Activated naive CD8-positive, alpha-beta T cell treated with anti-CD3 and anti-CD28 coated beads, Interleukin-2, amount 10 ng/mL, durations not matched to agents 7 days and 5 days (primary cell): ENCODE measurements around the gene TRIM71. TPM values are rescaled to one million over a fixed set of nuclear protein-coding genes. Genes with fewer than 3 reads are reported as not detected.
A peak's percentile ranks its signal among the peaks of the same experiment; 100 is the strongest.

Experiments
- ATAC-seq: fragments of 150-1000 bp; cut with Tn5 transposase; one replicate; pipeline ENCODE4 v1.10.0; 2021; ENCODE audit warnings: low read depth, moderate library complexity
- POLR2A ChIA-PET: fragments of 350-600 bp; sonication (Branson Sonifier 250); formaldehyde crosslinking; loops from one replicate; lab custom pipeline; 2021; ENCODE audit warnings: antibody characterized with exemption; lab: Charles Lee
- DNase-seq: peaks from one replicate; pipeline ENCODE4 v3.0.0; 2021
- H3K27ac Mint-ChIP-seq: one replicate; pipeline ENCODE4 v1.8.0; 2022; ENCODE audit warnings: mild to moderate bottlenecking, mixed read lengths
- H3K27me3 Mint-ChIP-seq: one replicate; pipeline ENCODE4 v1.8.0; 2022; ENCODE audit warnings: mild to moderate bottlenecking, moderate library complexity, mixed read lengths
- H3K36me3 Mint-ChIP-seq: one replicate; pipeline ENCODE4 v1.8.0; 2021; ENCODE audit warnings: mild to moderate bottlenecking, mixed read lengths
- H3K4me1 Mint-ChIP-seq: one replicate; pipeline ENCODE4 v1.8.0; 2021; ENCODE audit warnings: mixed read lengths
- H3K4me3 Mint-ChIP-seq: one replicate; pipeline ENCODE4 v1.8.0; 2022; ENCODE audit warnings: mild to moderate bottlenecking, moderate library complexity, mixed read lengths
- H3K9me3 Mint-ChIP-seq: one replicate; pipeline ENCODE4 v1.8.0; 2021; ENCODE audit warnings: mixed read lengths
- total RNA-seq, 2 experiments: library from RNA; stranded (reverse); gene quantifications; one replicate each; pipeline ENCODE4 v1.2.3, GENCODE V29; 2021

The TRIM71 gene
- total RNA-seq, 2 experiments from 2014 or later: not detected

DNA sequence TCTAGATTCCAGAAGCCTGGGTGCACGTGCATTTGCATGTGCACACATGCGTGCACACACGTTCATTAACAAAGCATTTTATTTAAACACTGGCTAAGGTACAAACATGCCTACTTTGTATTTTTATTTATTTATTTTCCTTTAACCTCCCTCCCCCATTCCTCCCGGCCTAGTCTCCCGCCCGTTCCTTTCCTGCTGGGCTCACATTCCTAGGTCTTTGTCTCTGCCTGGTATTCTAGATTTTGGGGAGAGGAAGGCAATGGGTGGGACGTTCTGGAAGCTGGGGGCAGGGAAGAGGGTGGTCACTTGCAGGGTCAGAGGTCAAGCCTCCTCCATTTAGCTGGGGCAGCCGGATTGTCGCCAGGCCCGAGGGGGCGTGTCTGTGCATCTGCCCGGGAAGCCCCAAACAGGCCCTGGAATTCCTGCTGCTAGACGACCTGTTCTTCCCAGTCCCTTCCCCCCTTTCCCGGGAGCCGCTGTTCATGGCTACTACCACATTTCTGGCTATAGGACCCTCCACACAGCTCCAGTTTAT, 51.8 kb downstream of the TRIM71 start:
- Mint-ChIP-seq H3K9me3 (no peaks in the 10 kb centered on the region), H3K36me3 (no peaks in the 10 kb centered on the region), H3K4me1 (no peaks in the 10 kb centered on the region), H3K27ac (no peak overlapping the region), H3K4me3 (no peak overlapping the region), H3K27me3 (peaks cover 9% of the 10 kb centered on the region)
- no peak for ATAC-seq
- POLR2A ChIA-PET: no interaction called here
- DNase-seq: no peak

DNA sequence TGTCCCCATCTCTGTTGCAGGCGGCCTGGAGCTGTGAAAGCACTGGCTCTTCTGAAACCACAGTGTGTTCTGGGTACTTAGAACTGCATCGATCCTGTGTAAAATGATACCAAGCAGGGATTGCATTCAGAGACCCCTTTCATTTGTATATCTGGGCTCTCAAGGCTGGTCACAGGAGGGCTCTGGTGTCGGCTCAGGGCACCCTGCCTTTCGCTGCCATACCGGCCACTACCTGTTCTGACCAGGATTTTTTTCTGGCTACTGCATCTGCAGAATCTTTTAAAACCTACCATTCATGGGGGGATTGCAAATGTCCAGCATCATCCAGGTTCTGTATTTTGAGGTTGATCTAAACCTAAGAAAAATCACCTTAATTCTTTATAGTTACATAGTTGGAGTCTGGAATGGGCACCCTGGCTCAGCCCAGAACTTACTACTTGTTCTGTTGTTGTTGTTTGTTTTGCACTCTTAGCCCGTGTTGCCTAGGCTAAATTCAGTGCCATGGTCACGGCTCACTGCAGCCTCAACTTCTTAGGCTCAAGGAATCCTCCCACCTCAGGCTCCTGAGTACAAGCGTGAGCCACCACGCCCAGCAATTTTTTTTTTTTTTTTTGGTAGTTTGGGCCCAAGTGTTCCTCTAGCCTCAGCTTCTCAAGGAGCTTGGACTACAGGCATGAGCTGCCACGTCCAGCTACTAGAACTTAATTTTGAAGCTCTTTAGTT, 52.7 kb downstream of the TRIM71 start:
- no peak for DNase-seq
- peaks cover 14% of the 10 kb centered on the region for H3K27me3 Mint-ChIP-seq
- POLR2A ChIA-PET: no interaction called here

DNA sequence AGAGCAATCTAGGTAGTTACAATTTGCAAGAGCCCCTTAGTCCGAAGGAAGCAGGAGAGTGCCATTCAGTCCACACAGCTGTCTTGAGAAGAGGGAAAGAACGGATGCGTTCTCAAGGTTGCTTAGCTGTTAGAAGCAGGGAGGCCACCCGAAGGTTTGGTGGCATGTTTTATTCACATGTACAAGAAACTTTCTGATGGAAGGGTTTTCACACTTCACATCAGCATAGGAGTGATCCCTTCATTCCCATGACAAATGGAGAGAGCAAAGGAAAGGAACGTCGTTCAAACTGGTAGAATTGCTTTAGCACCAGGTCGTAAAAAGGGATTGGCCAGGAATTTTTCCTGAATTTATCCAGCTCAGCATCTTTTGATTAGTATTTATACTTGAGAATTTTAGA, 53.5 kb downstream of the TRIM71 start:
- H3K27me3 Mint-ChIP-seq: peaks cover 18% of the 10 kb centered on the region
- no peaks in the 10 kb centered on the region for H3K4me1 Mint-ChIP-seq
- ATAC-seq: no peak
- no peak for DNase-seq
- H3K36me3 Mint-ChIP-seq: no peaks in the 10 kb centered on the region
- no peak overlapping the region for H3K27ac Mint-ChIP-seq
- POLR2A ChIA-PET: no interaction called here
- H3K9me3 Mint-ChIP-seq: no peaks in the 10 kb centered on the region
- H3K4me3 Mint-ChIP-seq: no peak overlapping the region

More for the DNA sequence above, 52.7 kb downstream of the TRIM71 start:
- ATAC-seq: no peak
- no peak overlapping the region for H3K27ac Mint-ChIP-seq
- no peak overlapping the region for H3K4me3 Mint-ChIP-seq
- no peaks in the 10 kb centered on the region for H3K9me3 Mint-ChIP-seq
- no peaks in the 10 kb centered on the region for H3K4me1 Mint-ChIP-seq
- no peaks in the 10 kb centered on the region for H3K36me3 Mint-ChIP-seq

DNA sequence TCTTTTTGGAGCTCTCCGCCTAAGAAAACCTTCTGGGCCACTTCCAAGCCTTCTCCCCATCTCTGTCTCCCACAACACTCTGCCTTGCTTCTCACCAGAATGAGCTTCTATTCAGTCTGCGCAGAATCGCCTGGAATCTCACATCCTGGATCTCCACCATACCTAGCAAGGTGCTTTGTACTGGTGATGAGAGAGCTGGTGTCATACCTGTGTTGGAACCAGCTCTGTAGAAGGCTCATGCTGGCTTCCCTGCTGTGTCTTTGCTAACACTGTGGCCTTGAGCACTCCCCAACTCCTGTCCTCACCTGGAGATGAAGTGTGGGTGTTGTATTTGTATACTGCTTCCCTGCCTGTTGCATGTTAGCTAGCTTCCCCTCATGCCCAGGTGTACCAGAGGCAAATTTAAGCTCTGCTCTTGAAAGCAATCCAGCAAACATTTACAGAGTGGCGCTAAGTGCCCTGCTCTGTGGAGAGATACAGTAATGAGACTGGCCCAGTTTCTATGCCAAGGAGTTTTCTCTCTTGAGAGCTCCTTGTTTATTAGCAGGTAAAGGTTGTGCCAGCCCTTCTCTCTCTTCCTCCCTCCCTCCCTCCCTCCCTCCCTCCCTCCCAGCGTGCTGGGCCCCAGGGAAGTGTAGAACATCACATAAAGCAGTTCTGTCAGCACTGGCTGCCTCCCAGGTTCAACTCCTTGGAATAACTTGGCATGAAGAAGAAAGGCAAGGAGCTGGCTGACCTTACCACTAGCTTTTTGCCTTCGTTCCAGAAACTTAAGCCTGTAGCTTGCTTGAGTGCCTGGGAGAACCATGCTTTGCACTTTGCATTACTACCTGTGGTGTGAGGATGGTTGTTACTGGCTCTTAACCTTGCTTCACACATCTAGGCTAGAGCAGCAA, 54.9 kb downstream of the TRIM71 start:
- no peak overlapping the region for H3K4me3 Mint-ChIP-seq
- peaks cover 23% of the 10 kb centered on the region for H3K27me3 Mint-ChIP-seq
- H3K27ac Mint-ChIP-seq: no peak overlapping the region
- no peaks in the 10 kb centered on the region for H3K4me1 Mint-ChIP-seq
- DNase-seq (no peak), ATAC-seq (no peak)
- no peaks in the 10 kb centered on the region for H3K36me3 Mint-ChIP-seq
- POLR2A ChIA-PET: no interaction called here
- H3K9me3 Mint-ChIP-seq: no peaks in the 10 kb centered on the region

DNA sequence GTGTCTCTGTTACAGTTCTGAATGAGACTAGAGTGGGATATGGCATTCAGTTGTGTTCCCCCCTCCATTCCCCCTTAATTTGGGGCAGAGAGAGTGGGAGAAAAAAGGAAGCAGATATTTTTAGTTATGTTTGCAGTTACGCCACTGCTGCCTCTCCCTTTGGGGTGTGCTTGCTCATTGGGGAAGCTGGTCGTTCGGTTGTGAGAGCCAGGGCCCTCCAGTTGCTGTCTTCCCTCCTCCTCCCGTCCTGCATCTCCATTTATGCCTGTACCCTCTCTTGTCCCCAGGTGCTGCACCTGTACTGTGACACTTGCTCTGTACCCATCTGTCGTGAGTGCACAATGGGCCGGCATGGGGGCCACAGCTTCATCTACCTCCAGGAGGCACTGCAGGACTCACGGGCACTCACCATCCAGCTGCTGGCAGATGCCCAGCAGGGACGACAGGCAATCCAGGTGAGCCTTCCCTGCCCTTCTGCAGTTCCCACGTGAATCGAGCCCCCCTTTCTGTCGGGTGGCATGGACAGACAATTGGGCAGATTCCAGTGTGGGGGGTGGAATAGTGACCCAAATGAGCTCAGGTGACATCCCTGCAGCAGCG, 55.8 kb downstream of the TRIM71 start:
- Mint-ChIP-seq H3K4me1 (no peaks in the 10 kb centered on the region), H3K27me3 (peaks cover 29% of the 10 kb centered on the region), H3K9me3 (no peaks in the 10 kb centered on the region), H3K4me3 (no peak overlapping the region), H3K27ac (no peak overlapping the region), H3K36me3 (no peaks in the 10 kb centered on the region)
- POLR2A ChIA-PET: no interaction called here
- no peak for ATAC-seq
- no peak for DNase-seq

DNA sequence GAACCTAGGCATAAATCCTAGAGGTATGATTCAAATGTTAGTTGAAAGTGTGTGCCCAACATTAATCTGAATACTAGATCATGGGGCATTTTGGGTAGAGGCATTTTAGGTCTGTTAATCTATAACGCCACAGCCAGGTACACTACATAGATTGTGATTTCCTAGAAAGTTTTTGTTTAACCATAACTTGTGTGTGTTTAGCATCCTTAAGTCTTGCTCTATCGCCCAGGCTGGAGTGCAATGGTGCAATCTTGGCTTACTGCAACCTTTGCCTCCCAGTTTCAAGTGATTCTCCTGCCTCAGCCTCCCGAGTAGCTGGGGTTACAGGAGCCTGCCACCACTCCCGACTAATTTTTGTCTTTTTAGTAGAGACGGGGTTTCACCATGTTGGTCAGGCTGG, 59.1 kb downstream of the TRIM71 start:
- POLR2A ChIA-PET: no interaction called here
- Mint-ChIP-seq H3K4me3 (no peak overlapping the region), H3K9me3 (peaks cover 6% of the 10 kb centered on the region), H3K4me1 (peaks cover 5% of the 10 kb centered on the region), H3K36me3 (peaks cover 5% of the 10 kb centered on the region), H3K27me3 (peaks cover 28% of the 10 kb centered on the region), H3K27ac (no peak overlapping the region)
- no peak for ATAC-seq
- no peak for DNase-seq

DNA sequence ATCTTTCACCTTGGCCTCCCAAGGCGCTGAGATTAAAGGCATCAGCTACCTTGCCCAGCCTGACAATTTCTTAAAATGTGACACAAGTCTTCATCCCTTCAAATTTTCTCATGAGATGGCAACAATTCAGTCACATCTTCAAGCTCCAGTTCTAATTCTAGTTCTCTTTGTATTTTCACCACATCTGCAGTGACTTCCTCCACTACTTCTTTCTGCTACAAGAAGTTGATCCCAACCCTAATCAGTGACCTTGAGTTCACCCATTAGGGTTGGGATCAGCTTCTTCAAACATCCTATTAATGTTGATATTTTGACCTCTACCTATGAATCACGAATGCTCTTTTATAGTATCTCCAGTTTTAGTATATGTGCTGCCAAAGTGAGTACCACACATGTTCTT, 59.8 kb downstream of the TRIM71 start:
- Mint-ChIP-seq H3K4me3 (no peak overlapping the region), H3K9me3 (peaks cover 6% of the 10 kb centered on the region), H3K27me3 (peaks cover 25% of the 10 kb centered on the region), H3K4me1 (peaks cover 7% of the 10 kb centered on the region), H3K27ac (no peak overlapping the region), H3K36me3 (peaks cover 6% of the 10 kb centered on the region)
- ATAC-seq: no peak
- POLR2A ChIA-PET: no interaction called here
- DNase-seq: no peak

DNA sequence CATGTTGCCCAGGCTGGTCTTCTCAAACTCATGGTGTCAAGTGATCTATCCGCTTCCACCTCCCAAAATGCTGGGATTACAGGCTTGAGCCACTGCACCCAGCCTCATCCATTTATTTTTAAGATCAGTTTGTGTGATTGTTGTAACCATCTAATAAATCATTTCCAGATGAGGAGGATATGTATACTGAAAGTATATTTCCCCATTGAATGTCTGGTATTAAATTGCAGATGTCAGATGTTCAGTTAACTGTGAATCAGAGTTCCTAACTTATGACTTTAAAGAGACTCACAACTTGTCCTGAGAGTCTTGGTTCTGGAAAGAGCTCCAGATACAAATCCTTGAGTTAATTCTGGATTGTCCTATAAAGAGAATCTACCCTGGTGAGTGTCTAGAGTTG, 62.4 kb downstream of the TRIM71 start:
- ATAC-seq (no peak), DNase-seq (no peak)
- no peak overlapping the region for H3K27ac Mint-ChIP-seq
- H3K4me1 Mint-ChIP-seq: peaks cover 16% of the 10 kb centered on the region
- POLR2A ChIA-PET: no interaction called here
- peaks cover 6% of the 10 kb centered on the region for H3K9me3 Mint-ChIP-seq
- peaks cover 18% of the 10 kb centered on the region for H3K27me3 Mint-ChIP-seq
- H3K4me3 Mint-ChIP-seq: no peak overlapping the region
- peaks cover 8% of the 10 kb centered on the region for H3K36me3 Mint-ChIP-seq

DNA sequence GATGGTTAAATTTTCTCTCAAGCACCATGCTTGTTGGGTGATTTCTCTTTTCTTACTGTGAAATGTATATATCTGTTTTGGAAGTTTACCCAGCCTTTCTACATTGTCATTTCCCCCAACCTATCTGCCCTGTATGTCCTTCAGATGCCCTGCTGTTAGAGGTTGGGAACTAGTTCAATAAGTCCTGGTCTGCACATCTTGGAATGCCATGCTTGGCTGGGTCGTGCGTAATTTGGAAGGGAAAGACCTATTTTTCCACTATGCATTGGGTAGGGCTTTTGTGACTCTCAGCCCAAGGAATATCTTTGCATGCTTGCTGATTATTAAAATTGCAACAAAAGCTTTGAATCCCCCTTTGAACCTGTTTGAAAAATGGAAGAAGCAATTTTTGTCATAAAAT, 63.8 kb downstream of the TRIM71 start:
- ATAC-seq: no peak
- Mint-ChIP-seq H3K4me3 (no peak overlapping the region), H3K36me3 (peaks cover 8% of the 10 kb centered on the region), H3K9me3 (peaks cover 6% of the 10 kb centered on the region), H3K27me3 (peaks cover 13% of the 10 kb centered on the region), H3K27ac (no peak overlapping the region), H3K4me1 (peaks cover 16% of the 10 kb centered on the region)
- DNase-seq: no peak
- POLR2A ChIA-PET: no interaction called here

DNA sequence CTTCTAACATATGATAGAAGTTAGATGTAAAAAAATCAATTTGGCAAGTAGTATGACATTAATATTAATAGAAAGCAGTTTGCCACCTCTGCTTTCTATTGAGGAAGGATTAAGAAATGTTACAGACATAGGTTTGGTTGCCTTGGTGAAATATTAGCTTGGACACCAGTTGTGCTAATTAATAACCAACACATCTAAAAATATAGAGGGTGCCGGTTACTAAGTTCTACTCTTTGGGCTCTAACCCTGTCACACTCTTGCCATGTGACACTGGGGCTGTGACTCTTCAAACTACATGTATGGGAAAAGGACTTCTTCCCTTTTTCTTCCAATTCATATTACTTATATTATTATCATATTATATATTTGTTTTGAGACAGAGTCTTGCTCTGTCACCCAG, 64.4 kb downstream of the TRIM71 start:
- POLR2A ChIA-PET: interaction anchor here (1.1 kb wide), 1 partner anchor 197 kb away, joined by 4 read pairs; the partner anchor contains the start of gene CNOT10
- H3K27ac Mint-ChIP-seq: no peak overlapping the region
- H3K27me3 Mint-ChIP-seq: peaks cover 11% of the 10 kb centered on the region
- DNase-seq: no peak
- ATAC-seq: no peak
- peaks cover 16% of the 10 kb centered on the region for H3K4me1 Mint-ChIP-seq
- peaks cover 8% of the 10 kb centered on the region for H3K36me3 Mint-ChIP-seq
- no peak overlapping the region for H3K4me3 Mint-ChIP-seq
- peaks cover 6% of the 10 kb centered on the region for H3K9me3 Mint-ChIP-seq

DNA sequence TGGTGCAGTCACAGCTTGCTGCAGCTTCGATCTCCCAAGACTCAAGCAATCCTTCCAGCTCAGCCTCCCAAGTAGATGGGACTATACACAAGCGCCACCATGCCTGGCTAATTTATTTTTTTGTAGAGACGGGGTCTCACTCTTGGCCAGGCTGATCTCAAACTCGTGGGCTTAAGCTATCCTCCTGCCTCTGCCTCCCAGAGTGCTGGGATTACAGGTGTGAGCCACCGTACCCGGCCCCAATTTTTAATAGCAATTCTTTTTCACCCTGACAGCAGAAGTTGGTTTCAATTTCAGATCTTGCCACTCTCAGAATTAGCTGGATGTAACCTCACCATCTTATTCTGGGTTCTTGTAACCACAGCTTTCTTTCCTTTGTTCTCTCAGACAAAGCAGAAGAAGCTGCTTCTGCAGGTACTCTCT, 64.8 kb downstream of the TRIM71 start:
- POLR2A ChIA-PET: interaction anchor here (0.7 to 1.1 kb wide), 2 partner anchors 198 to 416 kb away, joined by 3 to 4 read pairs; partner anchors contain the start of gene CNOT10
- ATAC-seq (peak; percentile 95), DNase-seq (peak; percentile 35)
- peaks cover 6% of the 10 kb centered on the region for H3K9me3 Mint-ChIP-seq
- peak overlapping the region; percentile 50 for H3K4me3 Mint-ChIP-seq
- H3K27me3 Mint-ChIP-seq: peaks cover 9% of the 10 kb centered on the region
- H3K4me1 Mint-ChIP-seq: peaks cover 16% of the 10 kb centered on the region
- H3K27ac Mint-ChIP-seq: peak overlapping the region; percentile 77
- H3K36me3 Mint-ChIP-seq: peaks cover 8% of the 10 kb centered on the region

DNA sequence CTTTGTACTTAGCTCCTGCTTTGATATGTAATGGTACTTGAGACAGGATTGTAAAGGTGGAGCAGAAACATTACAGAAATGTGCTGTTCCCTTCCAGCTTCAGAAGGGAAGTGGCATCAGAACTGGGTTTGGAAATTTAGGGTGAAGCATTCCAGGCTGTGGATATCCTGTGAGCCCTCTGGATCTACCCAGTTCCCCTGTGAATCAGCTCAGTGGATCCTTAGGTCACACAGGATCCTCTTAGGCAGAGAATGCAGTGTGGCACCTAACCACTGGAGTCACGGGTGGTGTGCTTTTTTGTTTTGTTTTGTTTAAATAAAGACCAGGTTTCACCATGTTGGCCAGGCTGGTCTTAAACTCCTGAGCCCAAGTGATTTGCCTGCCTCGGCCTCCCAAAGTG, 66.0 kb downstream of the TRIM71 start:
- POLR2A ChIA-PET: no interaction called here
- peaks cover 8% of the 10 kb centered on the region for H3K36me3 Mint-ChIP-seq

DNA sequence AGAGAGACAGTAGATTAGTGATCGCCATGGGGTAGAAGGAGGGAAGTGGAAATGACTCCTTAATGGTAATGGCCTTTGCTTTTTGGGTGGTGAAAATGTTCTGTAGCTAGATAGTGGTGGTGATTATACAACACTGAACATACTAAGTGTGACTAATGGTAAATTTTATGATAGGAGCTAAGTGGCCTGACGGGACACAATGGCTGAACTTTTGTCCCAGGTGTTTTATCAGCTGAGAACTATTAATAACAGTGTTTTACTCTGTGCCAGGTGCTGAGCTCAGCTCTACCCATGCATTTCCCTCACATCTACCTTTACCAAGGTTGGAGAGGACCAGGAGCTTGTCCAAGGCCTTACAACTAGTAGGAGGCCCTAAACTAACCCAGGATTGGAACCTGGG, 66.8 kb downstream of the TRIM71 start:
- peaks cover 21% of the 10 kb centered on the region for H3K4me1 Mint-ChIP-seq
- no peak for DNase-seq
- no peak overlapping the region for H3K4me3 Mint-ChIP-seq
- POLR2A ChIA-PET: no interaction called here
- no peak overlapping the region for H3K27ac Mint-ChIP-seq
- no peak for ATAC-seq
- peaks cover 6% of the 10 kb centered on the region for H3K9me3 Mint-ChIP-seq
- H3K36me3 Mint-ChIP-seq: peaks cover 8% of the 10 kb centered on the region
- peaks cover 3% of the 10 kb centered on the region for H3K27me3 Mint-ChIP-seq

More for the DNA sequence above, 66.0 kb downstream of the TRIM71 start:
- no peak for DNase-seq
- no peak overlapping the region for H3K27ac Mint-ChIP-seq
- H3K27me3 Mint-ChIP-seq: peaks cover 3% of the 10 kb centered on the region
- H3K9me3 Mint-ChIP-seq: peaks cover 6% of the 10 kb centered on the region
- peaks cover 18% of the 10 kb centered on the region for H3K4me1 Mint-ChIP-seq
- no peak overlapping the region for H3K4me3 Mint-ChIP-seq
- no peak for ATAC-seq
